ENCODE measurements around the gene SLC7A9. TPM values are rescaled to one million over a fixed set of nuclear protein-coding genes. Genes with fewer than 3 reads are reported as not detected.
"Not testable (repeated sequence)": the region's sequence is repeated elsewhere in the genome, so short reads cannot be mapped to it uniquely, and the experiment has no call there.

Gene SLC7A9
- total RNA-seq, 1 experiment from 2014 or later: not detected

GRCh38 chr19:32802840-32803239, 66.7 kb downstream of the SLC7A9 start:
- no peak for DNase-seq (ENCODE audit: low read depth)

GRCh38 chr19:32800754-32801153, 68.8 kb downstream of the SLC7A9 start:
- DNase-seq (ENCODE audit: low read depth): no peak

GRCh38 chr19:32800191-32800590, 69.4 kb downstream of the SLC7A9 start:
- no peak for DNase-seq (ENCODE audit: low read depth)

GRCh38 chr19:32798201-32798600, 71.4 kb downstream of the SLC7A9 start:
- DNase-seq (ENCODE audit: low read depth): no peak

GRCh38 chr19:32789429-32789828, 80.1 kb downstream of the SLC7A9 start:
- DNase-seq (ENCODE audit: low read depth): no peak

- DNase-seq (ENCODE audit: low read depth): not testable (repeated sequence)
Observed at GRCh38 chr19:32787895-32788294, 81.7 kb downstream of the SLC7A9 start.

GRCh38 chr19:32787161-32787813, 82.3 kb downstream of the SLC7A9 start:
- not testable (repeated sequence) for DNase-seq (ENCODE audit: low read depth)

GRCh38 chr19:32782089-32782488, 87.5 kb downstream of the SLC7A9 start:
- not testable (repeated sequence) for DNase-seq (ENCODE audit: low read depth)

- no peak for DNase-seq (ENCODE audit: low read depth)
Observed at GRCh38 chr19:32781280-32781679, 88.3 kb downstream of the SLC7A9 start.

Other genes starting within 250 kb of the SLC7A9 start
- gene ANKRD27, start 194.6 kb downstream of the SLC7A9 start, total RNA-seq (2014; rRNA removed): 21.8 and 23.8 TPM in 2 replicates
- 0.26 and 0.69 TPM in 2 replicates for gene RGS9BP, start 193.9 kb downstream of the SLC7A9 start, total RNA-seq (2014; rRNA removed)
- gene NUDT19, start 177.9 kb downstream of the SLC7A9 start, total RNA-seq (2014; rRNA removed): 16.5 and 17.0 TPM in 2 replicates
- 0.52 and 0.71 TPM in 2 replicates for gene TDRD12, start 150.0 kb downstream of the SLC7A9 start, total RNA-seq (2014; rRNA removed)
- gene CEP89, start 102.2 kb upstream of the SLC7A9 start, total RNA-seq (2014; rRNA removed): 18.5 and 21.4 TPM in 2 replicates
- gene FAAP24, start 102.5 kb upstream of the SLC7A9 start, total RNA-seq (2014; rRNA removed): 7.1 and 8.7 TPM in 2 replicates
- gene RHPN2, start 195.1 kb upstream of the SLC7A9 start, total RNA-seq (2014; rRNA removed): 4.4 and 5.9 TPM in 2 replicates
- gene GPATCH1, start 211.4 kb upstream of the SLC7A9 start, total RNA-seq (2014; rRNA removed): 4.0 and 4.5 TPM in 2 replicates

All from LHCN-M2 (cell line).